K562 (cell line): ENCODE data around the gene LIX1. TPM values are rescaled to one million over a fixed set of nuclear protein-coding genes. Genes with fewer than 3 reads are reported as not detected.

Experiments
- ATAC-seq: fragments of 200-7000 bp; cut with Tn5 transposase; 3 replicates; pipeline ENCODE4 v1.9.1; 2020; ENCODE audit warnings: moderate library complexity
- BruUV-seq: library from RNA; stranded (reverse); fragments of 400-500 nt; replicated peaks from 2 replicates; lab custom pipeline; 2021; lab: Mats Ljungman, UMichigan
- CTCF ChIA-PET: fragments of 300-600 bp; formaldehyde crosslinking; extraction: SDS; loops from one replicate; lab custom pipeline; 2021; ENCODE audit warnings: low intra/inter-chr PET ratio; lab: Yijun Ruan, JAX
- POLR2A ChIA-PET: fragments of 300-600, 350-650 bp; sonication (Branson Sonifier 250); formaldehyde crosslinking; extraction: SDS; loops from one replicate; lab custom pipeline; 2021; ENCODE audit warnings: antibody characterized with exemption, inconsistent platforms; lab: Yijun Ruan, JAX
- DNase-seq, 4 experiments: peaks; one replicate each; pipeline versions ENCODE4 v3.0.0 to v3.0.0-alpha.2; 2011 to 2018; ENCODE audit warnings: low spot score in 3 of 4, mixed read lengths in 3 of 4; ENCODE audit errors: extremely low read depth in 1 of 4
- FAIRE-seq: peaks from 2 replicates; lab custom pipeline; 2011; peaks lifted over from hg19 to GRCh38; lab: Jason Lieb, UNC
- H2AFZ ChIP-seq: 2 replicates; pipeline ENCODE4 v1.6.0; 2011; ENCODE audit warnings: low read depth, low read length, control low read depth, inconsistent platforms
- H3K27ac ChIP-seq: fragments of 200-600 bp; 3 replicates; pipeline ENCODE4 v1.8.0; 2011; ENCODE audit warnings: low read depth, mild to moderate bottlenecking, control low read depth, inconsistent platforms, low read length, moderate library complexity, mixed read lengths; ENCODE audit errors: extremely low read depth
- H3K27me3 ChIP-seq, 2 experiments: fragments of 300-600 bp in 1 of 2; 2 replicates in 1 of 2; 3 replicates in 1 of 2; pipeline versions ENCODE4 v1.6.0 to v1.8.0; 2011; ENCODE audit warnings: inconsistent platforms in 2 of 2, low read length in 2 of 2, mild to moderate bottlenecking in 1 of 2, mixed read lengths in 1 of 2, moderate library complexity in 1 of 2; ENCODE audit not compliant: control insufficient read depth in 2 of 2, insufficient read depth in 2 of 2
- H3K36me3 ChIP-seq: fragments of 300-600 bp; 3 replicates; pipeline ENCODE4 v1.8.0; 2011; ENCODE audit warnings: mild to moderate bottlenecking, low read length, inconsistent platforms; ENCODE audit not compliant: control insufficient read depth, insufficient read depth
- H3K4me1 ChIP-seq, 2 experiments: fragments of 200-600 bp in 1 of 2; replicated peaks in 1 of 2; 2 replicates in 1 of 2; 3 replicates in 1 of 2; pipeline versions ENCODE4 v1.5.1 to v1.8.0; 2011; ENCODE audit warnings: inconsistent platforms in 2 of 2, low read length in 2 of 2, mild to moderate bottlenecking in 1 of 2, mixed read lengths in 1 of 2, moderate library complexity in 1 of 2; ENCODE audit not compliant: control insufficient read depth in 2 of 2, insufficient read depth in 2 of 2
- H3K4me2 ChIP-seq: 2 replicates; pipeline ENCODE4 v1.6.1; 2011; ENCODE audit warnings: low read length, control low read depth, inconsistent platforms, mixed read lengths; ENCODE audit not compliant: insufficient read depth
- H3K4me3 ChIP-seq: fragments of 200-600 bp; sonication (generic), shearing (Covaris generic); 2 replicates; pipeline ENCODE4 v1.5.1; 2016; ENCODE audit warnings: control low read depth, inconsistent platforms
- H3K79me2 ChIP-seq: fragments of 200-600 bp; 3 replicates; pipeline ENCODE4 v1.8.0; 2011; ENCODE audit warnings: low read length, inconsistent platforms; ENCODE audit not compliant: control insufficient read depth, insufficient read depth
- H3K9ac ChIP-seq, 2 experiments: 2 replicates each; pipeline versions ENCODE4 v1.6.0 to v1.6.1; 2011; ENCODE audit warnings: low read depth in 2 of 2, low read length in 2 of 2, control low read depth in 1 of 2, inconsistent platforms in 1 of 2, mild to moderate bottlenecking in 1 of 2, mixed read lengths in 1 of 2; ENCODE audit not compliant: insufficient read depth in 1 of 2
- H3K9me1 ChIP-seq: one replicate; pipeline ENCODE4 v1.6.0; 2011; ENCODE audit warnings: inconsistent platforms, mild to moderate bottlenecking, low read length, moderate library complexity; ENCODE audit not compliant: control insufficient read depth, insufficient read depth
- H3K9me3 ChIP-seq: replicated peaks from 2 replicates; pipeline ENCODE4 v1.5.1; 2011; ENCODE audit warnings: low read depth, low read length, inconsistent platforms; ENCODE audit not compliant: control insufficient read depth, insufficient read depth
- H4K20me1 ChIP-seq: replicated peaks from 2 replicates; pipeline ENCODE4 v1.6.1; 2011; ENCODE audit warnings: low read length, inconsistent platforms, mixed read lengths; ENCODE audit not compliant: control insufficient read depth, insufficient read depth
- E2F3 ChIP-seq: fragments of 250-450 bp; sonication (Bioruptor Pico); IDR thresholded peaks from 2 replicates; pipeline ENCODE4 v1.4.0; 2020; ENCODE audit warnings: mild to moderate bottlenecking
- FOXK2 ChIP-seq, 2 experiments: fragments of 450-650 bp; IDR thresholded peaks in 1 of 2; conservative IDR thresholded peaks in 1 of 2; 2 replicates each; pipeline ENCODE4 v1.6.1; 2016; ENCODE audit warnings: low read depth in 2 of 2, mild to moderate bottlenecking in 1 of 2
- HNRNPH1 ChIP-seq: fragments of 200-400 bp; formaldehyde crosslinking; optimal IDR thresholded peaks from 2 replicates; pipeline ENCODE3; 2017; ENCODE audit warnings: low read depth, mild to moderate bottlenecking, low read length, moderate library complexity
- ILK ChIP-seq: fragments of 450-650 bp; IDR thresholded peaks from 2 replicates; pipeline ENCODE4 v1.6.1; 2016; ENCODE audit warnings: missing genetic modification characterization, low read depth, mild to moderate bottlenecking, missing compliant biosample characterization, moderate library complexity, borderline replicate concordance
- IRF9 ChIP-seq: fragments of 450-650 bp; IDR thresholded peaks from 2 replicates; pipeline ENCODE4 v1.6.1; 2016; ENCODE audit warnings: missing biosample characterization, missing genetic modification characterization
- JUNB ChIP-seq: fragments of 450-650 bp; formaldehyde crosslinking; conservative IDR thresholded peaks from 2 replicates; pipeline ENCODE4 v1.4.0; 2020; ENCODE audit warnings: mild to moderate bottlenecking
- LARP7 ChIP-seq: fragments of 450-650 bp; IDR thresholded peaks from 2 replicates; pipeline ENCODE4 v1.6.1; 2016
- LEF1 ChIP-seq: fragments of 450-650 bp; IDR thresholded peaks from 2 replicates; pipeline ENCODE4 v1.6.1; 2016; ENCODE audit warnings: mild to moderate bottlenecking
- SAP30 ChIP-seq: fragments of 200-600 bp; sonication (generic); IDR thresholded peaks from 2 replicates; pipeline ENCODE4 v1.6.1; 2012; ENCODE audit warnings: borderline replicate concordance, low read depth, mild to moderate bottlenecking, moderate library complexity, low read length, control low read depth, inconsistent platforms; ENCODE audit not compliant: insufficient read depth, poor library complexity, severe bottlenecking
- TFE3 ChIP-seq: fragments of 450-650 bp; formaldehyde crosslinking; IDR thresholded peaks from 2 replicates; pipeline ENCODE4 v1.4.0; 2020; ENCODE audit warnings: mild to moderate bottlenecking, mixed read lengths
- YBX1 ChIP-seq: fragments of 450-650 bp; IDR thresholded peaks from 2 replicates; pipeline ENCODE4 v1.7.1; 2016; ENCODE audit warnings: mild to moderate bottlenecking
- ZBTB49 ChIP-seq: sonication (generic); formaldehyde crosslinking; IDR thresholded peaks from 2 replicates; pipeline ENCODE4 v1.8.0; 2022; ENCODE audit warnings: missing genetic modification reagents, mild to moderate bottlenecking, borderline replicate concordance
- WGBS: fragments of 100-300 bp; shearing (Covaris generic); methylation state at CpG from one replicate; pipeline ENCODE4 v1.1.6; 2016; ENCODE audit warnings: low coverage, mixed read lengths; ENCODE audit not compliant: insufficient coverage; ENCODE audit errors: missing lambda C conversion rate; 5-methylcytosine and 5-hydroxymethylcytosine counted together
- in situ Hi-C: fragments of 300-500 bp; cut with MboI; formaldehyde crosslinking; loops from 4 replicates; pipeline ENCODE4 v1.15.0; 2018; ENCODE audit warnings: inconsistent platforms, mixed read lengths
- intact Hi-C: fragments of 100-400 bp; cut with micrococcal nuclease; formaldehyde crosslinking; loops from 2 replicates; pipeline ENCODE4 v1.14.2; 2022
- polyA plus RNA-seq, 8 experiments: library from polyadenylated mRNA; depleted of rRNA in 4 of 8; stranded (reverse) in 5 of 8; unstranded in 3 of 8; fragments of >200 nt; fragmentation: Nextera tagmentation in 2 of 8; fragmentation: Illumina TruSeq in 1 of 8; extraction: Ambion mirVana in 2 of 8; extraction: Trizol in 1 of 8; gene quantifications; 2 replicates each; pipeline versions ENCODE4 v1.2.1 to v1.2.3, GENCODE V29; 2011 to 2014; ENCODE audit warnings: inconsistent platforms in 1 of 8, missing spikeins in 1 of 8
- total RNA-seq, 7 experiments: library from RNA; depleted of rRNA in 6 of 7; stranded (reverse); fragments of >200 nt in 6 of 7; fragmentation: Illumina TruSeq in 2 of 7; extraction: Trizol in 2 of 7; gene quantifications; 2 replicates each; pipeline versions ENCODE4 v1.2.1 to v1.2.3, GENCODE V29; 2011 to 2021; ENCODE audit warnings: low replicate concordance in 1 of 7

The LIX1 gene
- total and polyA plus RNA-seq, 9 of the 15 experiments (the other 6 are each of a cell fraction or from before 2014, with no cell fraction given): 0.01 to 0.18 TPM; not detected in 7

- Histone ChIP-seq H3K9me3 (no peaks in the 10 kb centered on the region), H3K36me3 (no peaks in the 10 kb centered on the region), H3K4me1 (no peaks in the 10 kb centered on the region), H3K79me2 (no peaks in the 10 kb centered on the region), H3K9ac (no peak overlapping the region), H3K4me3 (no peak overlapping the region), H4K20me1 (no peaks in the 10 kb centered on the region), H3K4me2 (no peak overlapping the region), H3K27ac (no peak overlapping the region), H3K9me1 (no peaks in the 10 kb centered on the region), H2AFZ (no peak overlapping the region), H3K27me3 (no peaks in the 10 kb centered on the region)
- POLR2A ChIA-PET: no interaction called here
- TF ChIP-seq ZBTB49 (CRISPR knock-in tag) (no peak), ILK (no peak), LARP7 (no peak), IRF9 (tag) (no peak), E2F3 (CRISPR knock-in tag) (no peak), LEF1 (no peak), YBX1 (no peak), JUNB (CRISPR knock-in tag) (no peak), FOXK2 (conservative IDR thresholded peaks at IDR 0.05 in 1 of 2, IDR thresholded peaks at IDR 0.05 in 1 of 2; ENCODE audit: low read depth in 2 of 2) (no peak), TFE3 (CRISPR knock-in tag) (no peak), SAP30 (no peak), HNRNPH1 (no peak)
- FAIRE-seq (no peak), ATAC-seq (no peak), DNase-seq (no peak)
- 36% methylated on average over 2 of the region's 2 CpGs for WGBS
- BruUV-seq: no TSS peak
- in situ Hi-C loops: no loop called here
- intact Hi-C loops: no loop called here
- CTCF ChIA-PET: no interaction called here
These were observed 22.2 kb downstream of the LIX1 start for GRCh38 chr5:97120195-97120594.
